ENCODE results near the gene PARN.

The PARN gene

GRCh38 chr16:14394834-14395233 is 235.2 kb downstream of the PARN start:
- FAIRE-seq = no peak
- no peak for DNase-seq (ENCODE audit: insufficient read length, low spot score)
- no peak for TF ChIP-seq SPI1 (IDR thresholded peaks at IDR 0.05; ENCODE audit: low read depth, low read length)
- no peak for TF ChIP-seq POU2F2 (IDR thresholded peaks at IDR 0.05; ENCODE audit: low read depth, low read length)
- TF ChIP-seq POLR2AphosphoS5 (IDR thresholded peaks at IDR 0.05; ENCODE audit: low read depth, low read length) = no peak
- no peak for TF ChIP-seq PAX5 (IDR thresholded peaks at IDR 0.05; ENCODE audit: insufficient read depth, low read length, severe bottlenecking)
- TF ChIP-seq POLR2A (IDR thresholded peaks at IDR 0.05; ENCODE audit: low read depth, low read length) = no peak
- no peak for TF ChIP-seq TAF1 (IDR thresholded peaks at IDR 0.05; ENCODE audit: low read depth, low read length)

- no peak for TF ChIP-seq POU2F2 (IDR thresholded peaks at IDR 0.05; ENCODE audit: low read depth, low read length)
- no peak for TF ChIP-seq PAX5 (IDR thresholded peaks at IDR 0.05; ENCODE audit: insufficient read depth, low read length, severe bottlenecking)
- TF ChIP-seq POLR2AphosphoS5 (IDR thresholded peaks at IDR 0.05; ENCODE audit: low read depth, low read length) = no peak
- no peak for TF ChIP-seq POLR2A (IDR thresholded peaks at IDR 0.05; ENCODE audit: low read depth, low read length)
- TF ChIP-seq SPI1 (IDR thresholded peaks at IDR 0.05; ENCODE audit: low read depth, low read length) = no peak
- no peak for TF ChIP-seq TAF1 (IDR thresholded peaks at IDR 0.05; ENCODE audit: low read depth, low read length)
- DNase-seq (ENCODE audit: insufficient read length, low spot score) (no peak), FAIRE-seq (no peak)
Observed at GRCh38 chr16:14392960-14393359, 237.1 kb downstream of the PARN start.

GRCh38 chr16:14389359-14389758 is 240.7 kb downstream of the PARN start:
- DNase-seq (ENCODE audit: insufficient read length, low spot score) = no peak
- FAIRE-seq = no peak
- no peak for TF ChIP-seq SPI1 (IDR thresholded peaks at IDR 0.05; ENCODE audit: low read depth, low read length)
- no peak for TF ChIP-seq POLR2AphosphoS5 (IDR thresholded peaks at IDR 0.05; ENCODE audit: low read depth, low read length)

GRCh38 chr16:14388243-14388642 is 241.8 kb downstream of the PARN start:
- no peak for FAIRE-seq
- TF ChIP-seq PAX5 (IDR thresholded peaks at IDR 0.05; ENCODE audit: insufficient read depth, low read length, severe bottlenecking) (no peak), POU2F2 (IDR thresholded peaks at IDR 0.05; ENCODE audit: low read depth, low read length) (no peak), POLR2AphosphoS5 (IDR thresholded peaks at IDR 0.05; ENCODE audit: low read depth, low read length) (no peak), TAF1 (IDR thresholded peaks at IDR 0.05; ENCODE audit: low read depth, low read length) (no peak), POLR2A (IDR thresholded peaks at IDR 0.05; ENCODE audit: low read depth, low read length) (no peak), SPI1 (IDR thresholded peaks at IDR 0.05; ENCODE audit: low read depth, low read length) (no peak)
- DNase-seq (ENCODE audit: insufficient read length, low spot score) = no peak

- DNase-seq (ENCODE audit: insufficient read length, low spot score) = no peak
- no peak for FAIRE-seq
- TF ChIP-seq TAF1 (IDR thresholded peaks at IDR 0.05; ENCODE audit: low read depth, low read length) (no peak), SPI1 (IDR thresholded peaks at IDR 0.05; ENCODE audit: low read depth, low read length) (no peak), PAX5 (IDR thresholded peaks at IDR 0.05; ENCODE audit: insufficient read depth, low read length, severe bottlenecking) (no peak)
Observed at GRCh38 chr16:14386115-14386514, 243.9 kb downstream of the PARN start.
